Ecto neural progenitor cell (in vitro differentiated cells): ENCODE results near the gene AGBL4.
A peak's percentile ranks its signal among the peaks of the same experiment; 100 is the strongest.
"Not testable (repeated sequence)": the region's sequence is repeated elsewhere in the genome, so short reads cannot be mapped to it uniquely, and the experiment has no call there.

Experiments used
- DNase-seq: peaks from one replicate; pipeline ENCODE4 v3.0.0-alpha.2; 2018; ENCODE audit warnings: low spot score

AGBL4 gene

GRCh38 chr1:50023292-50024159 is at the start of gene AGBL4:
AGBL4 (minus strand) TSS chr1:50023954.
- DNase-seq = peak; percentile 74

GRCh38 chr1:50066806-50067205 is 43.1 kb upstream of the AGBL4 start:
- DNase-seq = no peak

- no peak for DNase-seq
Measured at GRCh38 chr1:50060279-50060678, 36.5 kb upstream of the AGBL4 start.

- DNase-seq = no peak
Measured at GRCh38 chr1:50048791-50049190, 25.0 kb upstream of the AGBL4 start.

- DNase-seq = peak; percentile 72
Measured at GRCh38 chr1:50047916-50048694, 24.4 kb upstream of the AGBL4 start.

- DNase-seq = no peak
Measured at GRCh38 chr1:50038237-50038809, 14.6 kb upstream of the AGBL4 start.

GRCh38 chr1:50027794-50028193 is 4.0 kb upstream of the AGBL4 start:
- no peak for DNase-seq

GRCh38 chr1:49995734-49996133 is 28.0 kb downstream of the AGBL4 start:
- DNase-seq = no peak

- DNase-seq = no peak
Measured at GRCh38 chr1:49971088-49971487, 52.7 kb downstream of the AGBL4 start.

- no peak for DNase-seq
Measured at GRCh38 chr1:49951385-49951784, 72.4 kb downstream of the AGBL4 start.

- not testable (repeated sequence) for DNase-seq
Measured at GRCh38 chr1:49915301-49915700, 108.5 kb downstream of the AGBL4 start.

- no peak for DNase-seq
Measured at GRCh38 chr1:49906365-49906764, 117.4 kb downstream of the AGBL4 start.

- DNase-seq = no peak
Measured at GRCh38 chr1:49864581-49864980, 159.2 kb downstream of the AGBL4 start.

- no peak for DNase-seq
Measured at GRCh38 chr1:49854741-49855140, 169.0 kb downstream of the AGBL4 start.

- DNase-seq = no peak
Measured at GRCh38 chr1:49842596-49842995, 181.2 kb downstream of the AGBL4 start.

GRCh38 chr1:49841767-49842166 is 182.0 kb downstream of the AGBL4 start:
- no peak for DNase-seq

- no peak for DNase-seq
Measured at GRCh38 chr1:49824261-49824660, 199.5 kb downstream of the AGBL4 start.

- DNase-seq = no peak
Measured at GRCh38 chr1:49817681-49818080, 206.1 kb downstream of the AGBL4 start.

GRCh38 chr1:49787013-49787412 is 236.7 kb downstream of the AGBL4 start:
- not testable (repeated sequence) for DNase-seq

- no peak for DNase-seq
Measured at GRCh38 chr1:49765034-49765433, 258.7 kb downstream of the AGBL4 start.

GRCh38 chr1:49738118-49738517 is 285.6 kb downstream of the AGBL4 start:
- DNase-seq = not testable (repeated sequence)

- DNase-seq = no peak
Measured at GRCh38 chr1:49728377-49728776, 295.4 kb downstream of the AGBL4 start.

- no peak for DNase-seq
Measured at GRCh38 chr1:49723662-49724061, 300.1 kb downstream of the AGBL4 start.
